Renal cortical epithelial cell (primary cell): Measurements from ENCODE around the gene TPP1. TPM values are rescaled to one million over a fixed set of nuclear protein-coding genes. Genes with fewer than 3 reads are reported as not detected.
A peak's percentile ranks its signal among the peaks of the same experiment; 100 is the strongest.

Source experiments
- DNase-seq: peaks from one replicate; pipeline ENCODE4 v3.0.0-alpha.2; 2011; ENCODE audit warnings: low read depth
- total RNA-seq: library from RNA; depleted of rRNA; stranded (reverse); fragments of >200 nt; gene quantifications from 2 replicates; pipeline ENCODE4 v1.2.3, GENCODE V29; 2014

The TPP1 gene
- total RNA-seq, 1 donor from 2014 or later: 107 TPM

GRCh38 chr11:6587360-6587953 lies 31.8 kb downstream of the TPP1 start:
- no peak for DNase-seq

- no peak for DNase-seq
Measured at GRCh38 chr11:6586434-6587359, 32.5 kb downstream of the TPP1 start.

- DNase-seq: no peak
Measured at GRCh38 chr11:6584528-6584927, 34.7 kb downstream of the TPP1 start.

GRCh38 chr11:6583584-6583983 lies 35.6 kb downstream of the TPP1 start:
- no peak for DNase-seq

- no peak for DNase-seq
Measured at GRCh38 chr11:6579681-6580080, 39.5 kb downstream of the TPP1 start.

- no peak for DNase-seq
Measured at GRCh38 chr11:6578134-6578533, 41.1 kb downstream of the TPP1 start.

GRCh38 chr11:6576471-6577373 lies 42.5 kb downstream of the TPP1 start:
- DNase-seq: peak; percentile 40

GRCh38 chr11:6574816-6575715 lies 44.2 kb downstream of the TPP1 start:
- no peak for DNase-seq

GRCh38 chr11:6572215-6572614 lies 47.0 kb downstream of the TPP1 start:
- peak; percentile 75 for DNase-seq

GRCh38 chr11:6571434-6572008 lies 47.7 kb downstream of the TPP1 start:
- no peak for DNase-seq

GRCh38 chr11:6570691-6571427 lies 48.4 kb downstream of the TPP1 start:
- DNase-seq: no peak

- DNase-seq: no peak
Measured at GRCh38 chr11:6569706-6570105, 49.5 kb downstream of the TPP1 start.

GRCh38 chr11:6568191-6568918 lies 50.9 kb downstream of the TPP1 start:
- peak; percentile 72 for DNase-seq

- DNase-seq: no peak
Measured at GRCh38 chr11:6567371-6567745, 51.9 kb downstream of the TPP1 start.

GRCh38 chr11:6566704-6567370 lies 52.4 kb downstream of the TPP1 start:
- no peak for DNase-seq

GRCh38 chr11:6565988-6566703 lies 53.1 kb downstream of the TPP1 start:
- DNase-seq: no peak

GRCh38 chr11:6565325-6565724 lies 53.9 kb downstream of the TPP1 start:
- no peak for DNase-seq

GRCh38 chr11:6563667-6564066 lies 55.6 kb downstream of the TPP1 start:
- no peak for DNase-seq
